CD4-positive, alpha-beta T cell (primary cell): ENCODE data around the gene ATP2B1. TPM values are rescaled to one million over a fixed set of nuclear protein-coding genes. Genes with fewer than 3 reads are reported as not detected.

Experiments used
- ATAC-seq: fragments of 200-7000 bp; cut with Tn5 transposase; one replicate; pipeline ENCODE4 v1.10.0; 2022; ENCODE audit warnings: mild to moderate bottlenecking; ENCODE audit not compliant: poor library complexity
- CTCF ChIA-PET: fragments of 350-600 bp; sonication (Branson Sonifier 250); formaldehyde crosslinking; loops from one replicate; lab custom pipeline; 2021; ENCODE audit warnings: antibody characterized with exemption, inconsistent platforms; lab: Charles Lee
- POLR2A ChIA-PET: fragments of 350-600 bp; sonication (Branson Sonifier 250); formaldehyde crosslinking; loops from one replicate; lab custom pipeline; 2021; ENCODE audit warnings: antibody characterized with exemption, inconsistent platforms; lab: Charles Lee
- DNase-seq, 14 experiments: peaks; one replicate each; pipeline ENCODE4 v3.0.0-alpha.2; 2013 to 2020; ENCODE audit warnings: mixed read lengths in 2 of 14
- H3K27ac ChIP-seq, 2 donors: one replicate each; pipeline versions ENCODE4 v1.5.1 to v1.7.0; 2013; ENCODE audit warnings: low read length in 2 of 2, low read depth in 1 of 2, mild to moderate bottlenecking in 1 of 2
- H3K27me3 ChIP-seq, 2 experiments: 1 replicate in 1 of 2; 2 replicates in 1 of 2; pipeline versions ENCODE4 v1.6.1 to v1.7.0; 2013; ENCODE audit warnings: low read length in 2 of 2, control low read depth in 1 of 2, mild to moderate bottlenecking in 1 of 2, moderate library complexity in 1 of 2; ENCODE audit not compliant: insufficient read depth in 2 of 2, control insufficient read depth in 1 of 2
- H3K36me3 ChIP-seq: one replicate; pipeline ENCODE4 v1.6.1; 2013; ENCODE audit warnings: low read length, control low read depth; ENCODE audit not compliant: insufficient read depth
- H3K4me1 ChIP-seq: one replicate; pipeline ENCODE4 v1.6.1; 2013; ENCODE audit warnings: low read length, control low read depth; ENCODE audit not compliant: insufficient read depth
- H3K4me3 ChIP-seq: one replicate; pipeline ENCODE4 v1.5.1; 2013; ENCODE audit warnings: mild to moderate bottlenecking, low read length, moderate library complexity
- H3K9me3 ChIP-seq, 2 experiments: 1 replicate in 1 of 2; 2 replicates in 1 of 2; pipeline versions ENCODE4 v1.6.1 to v1.7.0; 2013; ENCODE audit warnings: low read length in 2 of 2, mild to moderate bottlenecking in 2 of 2, control low read depth in 1 of 2, moderate library complexity in 1 of 2; ENCODE audit not compliant: control insufficient read depth in 1 of 2, insufficient read depth in 1 of 2
- H3K27ac Mint-ChIP-seq: one replicate; pipeline ENCODE4 v1.8.0; 2020; ENCODE audit warnings: mixed read lengths
- H3K27me3 Mint-ChIP-seq: one replicate; pipeline ENCODE4 v1.8.0; 2021; ENCODE audit warnings: mixed read lengths
- H3K36me3 Mint-ChIP-seq: one replicate; pipeline ENCODE4 v1.8.0; 2021; ENCODE audit warnings: low read depth, mixed read lengths
- H3K4me1 Mint-ChIP-seq: one replicate; pipeline ENCODE4 v1.8.0; 2021; ENCODE audit warnings: low read depth, mixed read lengths
- H3K4me3 Mint-ChIP-seq: one replicate; pipeline ENCODE4 v1.8.0; 2020; ENCODE audit warnings: mild to moderate bottlenecking, mixed read lengths
- H3K9me3 Mint-ChIP-seq: one replicate; pipeline ENCODE4 v1.8.0; 2020; ENCODE audit warnings: mixed read lengths
- CTCF ChIP-seq: fragments of 200-600 bp; IDR thresholded peaks from one replicate; pipeline ENCODE4 v1.8.0; 2022; ENCODE audit warnings: antibody characterized with exemption, mild to moderate bottlenecking
- intact Hi-C, 2 experiments: fragments of 100-400 bp; cut with DNase I in 1 of 2; cut with micrococcal nuclease in 1 of 2; formaldehyde crosslinking; loops; one replicate each; pipeline versions ENCODE4 v1.15.1 to v1.9.0; 2023 to 2025; cut with DNase I, micrococcal nuclease
- total RNA-seq, 174 experiments: library from RNA in 2 of 174; stranded (reverse) in 2 of 174; gene quantifications; one replicate each; pipeline ENCODE4 v1.2.3 and lab custom pipeline; 2021 to 2026

Gene ATP2B1
- total RNA-seq, 2 experiments from 2014 or later, result 98.2 to 100 TPM

GRCh38 chr12:89642959-89643358 lies 65.7 kb downstream of the ATP2B1 start:
- H3K27me3 Mint-ChIP-seq, result no peaks in the 10 kb centered on the region
- intact Hi-C loops, result no loop called here
- ChIA-PET CTCF (no interaction called here), POLR2A (no interaction called here)
- Histone ChIP-seq H3K36me3 (peaks cover 26% of the 10 kb centered on the region), H3K27me3 (no peaks in the 10 kb centered on the region), H3K4me3 (no peak overlapping the region), H3K4me1 (no peaks in the 10 kb centered on the region), H3K27ac (no peak overlapping the region), H3K9me3 (no peaks in the 10 kb centered on the region)
- H3K4me1 Mint-ChIP-seq, result peaks cover 43% of the 10 kb centered on the region
- H3K36me3 Mint-ChIP-seq, result peaks cover 68% of the 10 kb centered on the region
- ATAC-seq (no peak), DNase-seq (no peak)
- H3K9me3 Mint-ChIP-seq, result no peaks in the 10 kb centered on the region
- H3K27ac Mint-ChIP-seq, result no peak overlapping the region
- no peak for TF ChIP-seq CTCF
- H3K4me3 Mint-ChIP-seq, result no peak overlapping the region

- no peak overlapping the region for H3K4me3 ChIP-seq
- DNase-seq (no peak), ATAC-seq (no peak)
- no peaks in the 10 kb centered on the region for H3K9me3 ChIP-seq
- ChIA-PET POLR2A (interaction anchor here (1.8 kb wide), 1 partner anchor 73 kb away, joined by 7 read pairs; no protein-coding TSS in a partner anchor), CTCF (no interaction called here)
- H3K4me1 Mint-ChIP-seq, result peaks cover 23% of the 10 kb centered on the region
- H3K9me3 Mint-ChIP-seq, result no peaks in the 10 kb centered on the region
- no peak for TF ChIP-seq CTCF
- H3K36me3 Mint-ChIP-seq, result peaks cover 71% of the 10 kb centered on the region
- intact Hi-C loops, result loop anchor here in 1 of 2 experiments (5.0 kb wide), 1 partner anchor 61 kb away; no protein-coding TSS in a partner anchor
- H3K27me3 ChIP-seq, result no peaks in the 10 kb centered on the region
- H3K4me3 Mint-ChIP-seq, result no peak overlapping the region
- H3K27ac Mint-ChIP-seq, result peak overlapping the region; percentile 6
- H3K27me3 Mint-ChIP-seq, result no peaks in the 10 kb centered on the region
- peaks cover 4% of the 10 kb centered on the region for H3K4me1 ChIP-seq
- H3K36me3 ChIP-seq, result peaks cover 48% of the 10 kb centered on the region
- no peak overlapping the region for H3K27ac ChIP-seq
Measured at GRCh38 chr12:89636776-89637160, 71.9 kb downstream of the ATP2B1 start.

GRCh38 chr12:89636052-89636775 lies 72.4 kb downstream of the ATP2B1 start:
- peaks cover 23% of the 10 kb centered on the region for H3K4me1 Mint-ChIP-seq
- Histone ChIP-seq H3K9me3 (no peaks in the 10 kb centered on the region), H3K27ac (no peak overlapping the region), H3K36me3 (peaks cover 45% of the 10 kb centered on the region), H3K4me3 (no peak overlapping the region), H3K27me3 (no peaks in the 10 kb centered on the region), H3K4me1 (peaks cover 4% of the 10 kb centered on the region)
- no peaks in the 10 kb centered on the region for H3K9me3 Mint-ChIP-seq
- H3K4me3 Mint-ChIP-seq, result no peak overlapping the region
- CTCF ChIA-PET, result no interaction called here
- no peak for TF ChIP-seq CTCF
- H3K27me3 Mint-ChIP-seq, result no peaks in the 10 kb centered on the region
- H3K36me3 Mint-ChIP-seq, result peaks cover 71% of the 10 kb centered on the region
- intact Hi-C loops, result loop anchor here in 1 of 2 experiments (5.0 kb wide), 1 partner anchor 61 kb away; no protein-coding TSS in a partner anchor
- ATAC-seq (no peak), DNase-seq (no peak)
- peak overlapping the region; percentile 6 for H3K27ac Mint-ChIP-seq
- POLR2A ChIA-PET, result no interaction called here
